ENCODE measurements around the gene MINDY3. TPM values are rescaled to one million over a fixed set of nuclear protein-coding genes. Genes with fewer than 3 reads are reported as not detected.

MINDY3 gene
- polyA plus RNA-seq, 1 donor (not counting 4 experiments of a cell fraction or from before 2014, with no cell fraction given): 22.1 TPM

- Histone ChIP-seq H3K27ac (ENCODE audit: control insufficient read depth, insufficient read depth, low read length) (no peak overlapping the region), H3K79me2 (ENCODE audit: control insufficient read depth, insufficient read depth, low read length) (no peaks in the 10 kb centered on the region), H4K20me1 (ENCODE audit: control insufficient read depth, extremely low read depth, insufficient read depth, low read length) (no peaks in the 10 kb centered on the region), H3K9me1 (ENCODE audit: control insufficient read depth, extremely low read depth, insufficient read depth, low read length) (no peaks in the 10 kb centered on the region), H3K9ac (ENCODE audit: control insufficient read depth, extremely low read depth, insufficient read depth, low read length) (no peak overlapping the region), H3K36me3 (ENCODE audit: control insufficient read depth in 2 of 2, extremely low read depth in 1 of 2, insufficient read depth in 2 of 2, low read length in 2 of 2) (no peaks in the 10 kb centered on the region), H2AFZ (ENCODE audit: control insufficient read depth, low read length) (no peak overlapping the region), H3K4me1 (ENCODE audit: control insufficient read depth, extremely low read depth, insufficient read depth, low read length) (no peaks in the 10 kb centered on the region), H3K27me3 (ENCODE audit: control insufficient read depth, extremely low read depth, insufficient read depth, low read length) (no peaks in the 10 kb centered on the region), H3K9me3 (ENCODE audit: control insufficient read depth, low read depth, low read length) (no peaks in the 10 kb centered on the region), H3K4me2 (ENCODE audit: control insufficient read depth, extremely low read depth, insufficient read depth, low read depth, low read length) (no peak overlapping the region), H3K4me3 (ENCODE audit: control insufficient read depth in 2 of 3, extremely low read depth in 1 of 3, insufficient read depth in 2 of 3, low read depth in 1 of 3, low read length in 3 of 3) (no peak overlapping the region)
- TF ChIP-seq EZH2 (IDR thresholded peaks at IDR 0.05; ENCODE audit: low read length): no peak
- peak; percentile 56 to 71 (median 64) for TF ChIP-seq CTCF (optimal IDR thresholded peaks at IDR 0.05 in 1 of 3, IDR thresholded peaks at IDR 0.05 in 1 of 3, conservative IDR thresholded peaks at IDR 0.05 in 1 of 3; ENCODE audit: extremely low read depth in 1 of 3, insufficient read depth in 2 of 3, low read length in 3 of 3)
- FAIRE-seq: no peak
- dilution Hi-C loops (cut with MboI; ENCODE audit: extremely low pct_ligation_motif_present, low sequenced_read_pairs): no loop called here
- no peak for DNase-seq (ENCODE audit: low read depth, low spot score)
Observed at GRCh38 chr10:15744217-15744865, 116.0 kb downstream of the MINDY3 start.

DNA sequence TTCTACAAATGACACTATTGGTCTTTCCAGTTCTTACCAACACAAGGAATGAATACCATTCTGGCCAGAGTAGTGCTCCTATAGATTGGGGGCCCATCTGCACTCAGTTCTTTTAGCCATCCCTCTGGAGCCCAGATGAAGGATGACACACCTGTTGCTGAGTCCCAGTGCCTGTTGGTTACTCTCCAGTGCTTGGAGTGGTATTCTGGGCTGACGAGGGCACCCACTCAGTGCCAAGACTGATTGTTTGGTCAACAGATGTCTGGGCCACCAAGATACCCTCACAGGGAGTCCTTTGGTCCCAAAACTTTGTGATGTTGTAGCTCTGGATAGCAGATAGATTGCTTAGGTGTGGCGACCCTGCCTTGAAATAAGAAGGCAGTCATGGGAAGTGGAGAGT, 116.9 kb downstream of the MINDY3 start:
- no peak overlapping the region for H3K4me3 ChIP-seq (ENCODE audit: control insufficient read depth in 2 of 3, extremely low read depth in 1 of 3, insufficient read depth in 2 of 3, low read depth in 1 of 3, low read length in 3 of 3)
- no peak for FAIRE-seq
- H3K9me3 ChIP-seq (ENCODE audit: control insufficient read depth, low read depth, low read length): no peaks in the 10 kb centered on the region
- no peak overlapping the region for H3K4me2 ChIP-seq (ENCODE audit: control insufficient read depth, extremely low read depth, insufficient read depth, low read depth, low read length)
- H4K20me1 ChIP-seq (ENCODE audit: control insufficient read depth, extremely low read depth, insufficient read depth, low read length): no peaks in the 10 kb centered on the region
- H3K9me1 ChIP-seq (ENCODE audit: control insufficient read depth, extremely low read depth, insufficient read depth, low read length): no peaks in the 10 kb centered on the region
- H3K79me2 ChIP-seq (ENCODE audit: control insufficient read depth, insufficient read depth, low read length): no peaks in the 10 kb centered on the region
- no peaks in the 10 kb centered on the region for H3K36me3 ChIP-seq (ENCODE audit: control insufficient read depth in 2 of 2, extremely low read depth in 1 of 2, insufficient read depth in 2 of 2, low read length in 2 of 2)
- H3K27ac ChIP-seq (ENCODE audit: control insufficient read depth, insufficient read depth, low read length): no peak overlapping the region
- no peaks in the 10 kb centered on the region for H3K4me1 ChIP-seq (ENCODE audit: control insufficient read depth, extremely low read depth, insufficient read depth, low read length)
- DNase-seq (ENCODE audit: low read depth, low spot score): no peak
- H3K9ac ChIP-seq (ENCODE audit: control insufficient read depth, extremely low read depth, insufficient read depth, low read length): no peak overlapping the region
- dilution Hi-C loops (cut with MboI; ENCODE audit: extremely low pct_ligation_motif_present, low sequenced_read_pairs): no loop called here
- no peaks in the 10 kb centered on the region for H3K27me3 ChIP-seq (ENCODE audit: control insufficient read depth, extremely low read depth, insufficient read depth, low read length)
- TF ChIP-seq CTCF (optimal IDR thresholded peaks at IDR 0.05 in 1 of 3, IDR thresholded peaks at IDR 0.05 in 1 of 3, conservative IDR thresholded peaks at IDR 0.05 in 1 of 3; ENCODE audit: extremely low read depth in 1 of 3, insufficient read depth in 2 of 3, low read length in 3 of 3) (no peak), EZH2 (IDR thresholded peaks at IDR 0.05; ENCODE audit: low read length) (no peak)
- H2AFZ ChIP-seq (ENCODE audit: control insufficient read depth, low read length): no peak overlapping the region

All from keratinocyte (primary cell).